Psoas muscle (tissue), 8 donors: ENCODE measurements around the gene EEF1AKMT1. TPM values are rescaled to one million over a fixed set of nuclear protein-coding genes. Genes with fewer than 3 reads are reported as not detected.
"Not testable (repeated sequence)": the region's sequence is repeated elsewhere in the genome, so short reads cannot be mapped to it uniquely, and the experiment has no call there.

Experiments used
- ATAC-seq, 4 donors: fragments of 200-7000 bp; cut with Tn5 transposase; one replicate each; pipeline ENCODE4 v1.9.1; 2020; ENCODE audit warnings: moderate library complexity in 3 of 4, mild to moderate bottlenecking in 2 of 4
- DNase-seq, 2 donors: peaks; one replicate each; pipeline ENCODE4 v3.0.0-alpha.2; 2020
- H3K27ac ChIP-seq: fragments of 200-600 bp; one replicate; pipeline ENCODE4 v1.8.0; 2022
- H3K27me3 ChIP-seq, 3 donors: fragments of 200-600 bp in 1 of 3; one replicate each; pipeline versions ENCODE4 v1.6.1 to v1.8.0; 2013 to 2022; ENCODE audit warnings: low read length in 2 of 3, mild to moderate bottlenecking in 2 of 3, moderate library complexity in 1 of 3; ENCODE audit not compliant: insufficient read depth in 3 of 3
- H3K36me3 ChIP-seq, 2 donors: fragments of 200-600 bp in 1 of 2; one replicate each; pipeline versions ENCODE4 v1.6.1 to v1.8.0; 2013 to 2022; ENCODE audit warnings: low read depth in 1 of 2, mild to moderate bottlenecking in 1 of 2, moderate library complexity in 1 of 2; ENCODE audit not compliant: insufficient read depth in 1 of 2
- H3K4me1 ChIP-seq: fragments of 200-600 bp; one replicate; pipeline ENCODE4 v1.8.0; 2022
- H3K4me3 ChIP-seq: fragments of 200-600 bp; one replicate; pipeline ENCODE4 v1.8.0; 2022; ENCODE audit warnings: mild to moderate bottlenecking
- H3K9me3 ChIP-seq: fragments of 200-600 bp; one replicate; pipeline ENCODE4 v1.8.0; 2022
- WGBS, 3 donors: extraction: QIAGEN DNeasy Blood & Tissue Kit; methylation state at CpG; one replicate each; pipeline versions ENCODE4 v1.1.6 to v1.1.7; 2013; 5-methylcytosine and 5-hydroxymethylcytosine counted together
- intact Hi-C, 2 donors: fragments of 100-400 bp; cut with DNase I; formaldehyde crosslinking; loops; one replicate each; pipeline versions ENCODE4 v1.11.0 to v1.14.2; 2022
- polyA plus RNA-seq, 3 donors: library from polyadenylated mRNA; stranded (reverse); fragments of 200-250 nt; gene quantifications; one replicate each; pipeline ENCODE4 v1.2.3, GENCODE V29; 2013
- total RNA-seq, 4 donors: library from RNA; stranded (reverse); fragmentation: NEBNext Ultra II Directional in 2 of 4; extraction: Animal tissue kit (Norgen Biotek cat#: 25700) in 2 of 4; gene quantifications; one replicate each; pipeline versions ENCODE4 v1.2.1 to v1.2.4, GENCODE V29; 2021 to 2023
- TF ChIP-seq, protein P1 (sequence below): fragments of 200-600 bp; IDR thresholded peaks from one replicate; pipeline ENCODE4 v1.8.0; 2022; ENCODE audit warnings: antibody characterized with exemption
- donor health status: healthy with polysubstance abuse.
- donor health status: DM: no; HTN: no; CAD: no; lungs with moderate emphysema.
- donor health status: Bipolar disorder and iron deficiency.
- donor health status: healthy.
- donor health status: DM: yes; HTN: yes; CAD: no.
- donor health status: DM: no; HTN: no; CAD: no.
- donor health status: DM: no; HTN: no; CAD: no.
- donor health status: DM: yes; HTN: yes; CAD: no.

Gene EEF1AKMT1
- total and polyA plus RNA-seq, 7 donors = 5.1 to 9.9 (median 8.2) TPM

DNA sequence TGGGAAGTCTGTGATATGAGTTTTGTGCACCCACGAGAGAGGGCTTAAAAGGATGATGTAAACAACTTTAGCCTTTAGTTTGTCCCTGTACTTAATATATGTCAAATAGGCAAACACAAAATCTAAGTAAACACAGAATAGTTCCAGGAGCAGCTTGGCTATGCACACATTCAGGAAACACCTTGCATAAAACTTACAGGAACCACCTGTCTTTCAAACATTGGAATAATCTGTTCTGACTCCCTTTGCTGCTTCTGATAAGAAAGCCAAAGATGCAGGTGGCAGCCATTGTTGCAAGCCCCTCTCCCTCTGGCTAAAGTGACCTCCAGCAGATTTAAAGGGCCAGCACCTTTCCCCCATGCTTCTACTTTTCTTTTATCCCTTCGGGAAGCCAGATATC is 4.7 kb downstream of the EEF1AKMT1 start:
- TF ChIP-seq, protein P1, sequence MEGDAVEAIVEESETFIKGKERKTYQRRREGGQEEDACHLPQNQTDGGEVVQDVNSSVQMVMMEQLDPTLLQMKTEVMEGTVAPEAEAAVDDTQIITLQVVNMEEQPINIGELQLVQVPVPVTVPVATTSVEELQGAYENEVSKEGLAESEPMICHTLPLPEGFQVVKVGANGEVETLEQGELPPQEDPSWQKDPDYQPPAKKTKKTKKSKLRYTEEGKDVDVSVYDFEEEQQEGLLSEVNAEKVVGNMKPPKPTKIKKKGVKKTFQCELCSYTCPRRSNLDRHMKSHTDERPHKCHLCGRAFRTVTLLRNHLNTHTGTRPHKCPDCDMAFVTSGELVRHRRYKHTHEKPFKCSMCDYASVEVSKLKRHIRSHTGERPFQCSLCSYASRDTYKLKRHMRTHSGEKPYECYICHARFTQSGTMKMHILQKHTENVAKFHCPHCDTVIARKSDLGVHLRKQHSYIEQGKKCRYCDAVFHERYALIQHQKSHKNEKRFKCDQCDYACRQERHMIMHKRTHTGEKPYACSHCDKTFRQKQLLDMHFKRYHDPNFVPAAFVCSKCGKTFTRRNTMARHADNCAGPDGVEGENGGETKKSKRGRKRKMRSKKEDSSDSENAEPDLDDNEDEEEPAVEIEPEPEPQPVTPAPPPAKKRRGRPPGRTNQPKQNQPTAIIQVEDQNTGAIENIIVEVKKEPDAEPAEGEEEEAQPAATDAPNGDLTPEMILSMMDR = no peak
- Histone ChIP-seq H3K4me1 (no peaks in the 10 kb centered on the region), H3K4me3 (no peak overlapping the region), H3K9me3 (peaks cover 9% of the 10 kb centered on the region), H3K27ac (no peak overlapping the region), H3K36me3 (peaks cover 0 to 10% of the 10 kb centered on the region in 2 donors), H3K27me3 (no peaks in the 10 kb centered on the region)
- 78 to 87% (median 87%) methylated on average over 2 of the region's 2 CpGs for WGBS, 3 donors
- ATAC-seq = no peak
- intact Hi-C loops = loop anchor here in 1 of 2 donors (5.0 kb wide), 1 partner anchor 37 kb away; no protein-coding TSS in a partner anchor
- DNase-seq = no peak

DNA sequence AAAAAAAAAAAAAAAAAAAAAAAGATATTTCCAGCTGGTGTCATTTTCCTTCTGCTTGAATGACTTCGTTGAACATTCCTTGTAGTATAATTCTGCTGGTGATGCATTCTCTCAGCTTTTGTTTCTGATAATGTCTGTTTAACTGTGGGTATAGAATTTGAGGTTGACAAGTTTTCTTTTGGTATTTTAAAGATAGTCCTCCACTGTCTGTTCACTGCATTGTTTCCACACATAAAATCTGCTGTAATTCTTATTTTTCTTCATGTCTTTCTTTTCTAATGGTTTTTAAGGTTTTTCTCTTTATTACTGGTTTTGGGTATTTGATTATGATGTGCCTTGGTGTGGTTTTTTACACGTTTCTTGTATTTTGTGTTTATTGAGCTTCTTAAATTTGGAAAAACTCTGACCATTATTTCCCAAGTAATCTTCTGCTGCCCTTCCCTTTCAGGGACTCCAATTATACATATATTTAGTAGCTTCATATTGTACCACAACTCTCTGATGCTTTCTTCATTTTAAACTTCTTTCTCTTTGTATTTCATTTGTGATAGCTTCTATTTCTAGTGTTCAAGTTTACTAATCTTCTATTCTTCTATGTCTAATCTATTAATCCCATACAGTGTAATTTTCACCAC is 6.3 kb downstream of the EEF1AKMT1 start:
- no peak for ATAC-seq
- TF ChIP-seq, protein P1 = no peak
- H3K27me3 ChIP-seq = no peaks in the 10 kb centered on the region
- no peaks in the 10 kb centered on the region for H3K4me1 ChIP-seq
- peaks cover 0 to 10% of the 10 kb centered on the region in 2 donors for H3K36me3 ChIP-seq
- H3K27ac ChIP-seq = no peak overlapping the region
- H3K9me3 ChIP-seq = peaks cover 9% of the 10 kb centered on the region
- H3K4me3 ChIP-seq = no peak overlapping the region
- no peak for DNase-seq
- 90 to 100% (median 94%) methylated on average over 2 of the region's 2 CpGs for WGBS, 3 donors
- intact Hi-C loops = loop anchor here in 1 of 2 donors (5.0 kb wide), 1 partner anchor 35 kb away; no protein-coding TSS in a partner anchor

DNA sequence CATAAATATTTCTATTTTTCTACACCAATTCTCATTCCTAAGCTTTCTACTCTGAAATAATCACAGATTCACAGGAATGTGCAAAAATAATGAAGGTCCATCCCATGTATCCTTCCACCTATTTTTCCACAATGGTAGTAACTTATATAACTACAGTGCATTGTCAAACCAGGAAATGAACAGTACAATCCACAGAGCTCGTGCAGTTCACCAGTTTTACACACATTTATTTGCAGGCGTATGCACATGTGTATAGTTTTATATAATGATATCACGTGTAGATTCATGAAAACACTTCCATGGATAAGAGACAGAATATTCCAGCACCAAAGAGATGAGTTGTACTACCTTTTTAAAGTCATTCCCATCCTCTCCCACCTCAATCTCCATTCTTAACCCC is 12.9 kb downstream of the EEF1AKMT1 start:
- WGBS, 3 donors = 81 to 88% (median 85%) methylated on average over 3 of the region's 3 CpGs
- TF ChIP-seq, protein P1 = no peak
- Histone ChIP-seq H3K9me3 (peaks cover 6% of the 10 kb centered on the region), H3K4me3 (no peak overlapping the region), H3K4me1 (no peaks in the 10 kb centered on the region), H3K27me3 (no peaks in the 10 kb centered on the region), H3K36me3 (peaks cover 0 to 3% of the 10 kb centered on the region in 2 donors), H3K27ac (no peak overlapping the region)
- intact Hi-C loops = no loop called here
- no peak for ATAC-seq
- no peak for DNase-seq

GRCh38 chr13:20754009-20754408 is 19.8 kb downstream of the EEF1AKMT1 start:
- no peaks in the 10 kb centered on the region for H3K27me3 ChIP-seq
- ATAC-seq (no peak), DNase-seq (no peak)
- peaks cover 0 to 3% of the 10 kb centered on the region in 2 donors for H3K36me3 ChIP-seq
- H3K4me3 ChIP-seq = no peak overlapping the region
- TF ChIP-seq, protein P1 = no peak
- no peak overlapping the region for H3K27ac ChIP-seq
- H3K9me3 ChIP-seq = peaks cover 20% of the 10 kb centered on the region
- H3K4me1 ChIP-seq = no peaks in the 10 kb centered on the region
- intact Hi-C loops = no loop called here

- WGBS, 3 donors = 89 to 95% (median 90%) methylated on average over 1 of the region's 1 CpG
- H3K36me3 ChIP-seq = peaks cover 0 to 4% of the 10 kb centered on the region in 2 donors
- DNase-seq (no peak), ATAC-seq (no peak)
- no peak overlapping the region for H3K27ac ChIP-seq
- TF ChIP-seq, protein P1 = no peak
- no peaks in the 10 kb centered on the region for H3K4me1 ChIP-seq
- no peak overlapping the region for H3K4me3 ChIP-seq
- intact Hi-C loops = no loop called here
- no peaks in the 10 kb centered on the region for H3K27me3 ChIP-seq
- H3K9me3 ChIP-seq = peaks cover 16% of the 10 kb centered on the region
These were observed 24.4 kb downstream of the EEF1AKMT1 start for GRCh38 chr13:20749377-20749776.

- intact Hi-C loops, H3K36me3 ChIP-seq, ATAC-seq, DNase-seq, H3K27ac ChIP-seq, H3K27me3 ChIP-seq, H3K4me1 ChIP-seq, H3K9me3 ChIP-seq, H3K4me3 ChIP-seq: not testable (repeated sequence)
- 87 to 98% (median 94%) methylated on average over 4 of the region's 4 CpGs for WGBS, 3 donors
These were observed 29.8 kb downstream of the EEF1AKMT1 start for GRCh38 chr13:20743830-20744404.
